ENCODE results near the gene PTCHD1. TPM values are rescaled to one million over a fixed set of nuclear protein-coding genes. Genes with fewer than 3 reads are reported as not detected.
A peak's percentile ranks its signal among the peaks of the same experiment; 100 is the strongest.

Gene PTCHD1
- total RNA-seq, 1 experiment from 2014 or later = 4.2 TPM

- TF ChIP-seq CBFB (CRISPR knock-in tag; IDR thresholded peaks at IDR 0.05; ENCODE audit: low read depth) (no peak), NFATC4 (CRISPR knock-in tag; IDR thresholded peaks at IDR 0.05) (no peak), ZNF121 (CRISPR knock-in tag; IDR thresholded peaks at IDR 0.05) (no peak), ZNF512 (CRISPR knock-in tag; IDR thresholded peaks at IDR 0.05; ENCODE audit: borderline replicate concordance) (no peak), ZNF232 (CRISPR knock-in tag; IDR thresholded peaks at IDR 0.05) (no peak), CREB1 (CRISPR knock-in tag; IDR thresholded peaks at IDR 0.05) (no peak), MXD4 (CRISPR knock-in tag; IDR thresholded peaks at IDR 0.05; ENCODE audit: borderline replicate concordance) (no peak), CREM (CRISPR knock-in tag; IDR thresholded peaks at IDR 0.05) (no peak), ATF2 (CRISPR knock-in tag; IDR thresholded peaks at IDR 0.05; ENCODE audit: borderline replicate concordance, low read depth) (no peak), AR (CRISPR knock-in tag; IDR thresholded peaks at IDR 0.05) (no peak), ATF6 (CRISPR knock-in tag; IDR thresholded peaks at IDR 0.05) (no peak), IRF1 (CRISPR knock-in tag; IDR thresholded peaks at IDR 0.05) (no peak), TEAD4 (CRISPR knock-in tag; IDR thresholded peaks at IDR 0.05) (no peak)
- CTCF ChIA-PET = no interaction called here
- no peak overlapping the region for H3K4me3 Mint-ChIP-seq
- H3K36me3 Mint-ChIP-seq = no peaks in the 10 kb centered on the region
- ATAC-seq (no peak), DNase-seq (ENCODE audit: low spot score) (no peak)
- no peaks in the 10 kb centered on the region for H3K9me3 Mint-ChIP-seq
- no peaks in the 10 kb centered on the region for H3K27me3 Mint-ChIP-seq (ENCODE audit: low read depth)
- no peaks in the 10 kb centered on the region for H3K4me1 Mint-ChIP-seq
- no peak overlapping the region for H3K27ac Mint-ChIP-seq
- POLR2A ChIA-PET = no interaction called here
These were observed 22.5 kb upstream of the PTCHD1 start for GRCh38 chrX:23312136-23312535.

GRCh38 chrX:23317799-23318724, 16.6 kb upstream of the PTCHD1 start:
- no peaks in the 10 kb centered on the region for H3K36me3 Mint-ChIP-seq
- no peak overlapping the region for H3K4me3 Mint-ChIP-seq
- no peaks in the 10 kb centered on the region for H3K27me3 Mint-ChIP-seq (ENCODE audit: low read depth)
- ChIA-PET POLR2A (interaction anchor here (0.6 to 0.9 kb wide), 2 partner anchors 8 to 30 kb away, joined by 3 to 4 read pairs; no protein-coding TSS in a partner anchor), CTCF (interaction anchor here (0.5 to 1.6 kb wide), 14 partner anchors 10 to 1427 kb away, joined by 3 to 10 read pairs (median 4); no protein-coding TSS in a partner anchor)
- no peaks in the 10 kb centered on the region for H3K9me3 Mint-ChIP-seq
- DNase-seq (ENCODE audit: low spot score) (peak; percentile 57), ATAC-seq (peak; percentile 88)
- TF ChIP-seq ZNF512 (CRISPR knock-in tag; IDR thresholded peaks at IDR 0.05; ENCODE audit: borderline replicate concordance) = no peak
- peak; percentile 91 for TF ChIP-seq CTCF (IDR thresholded peaks at IDR 0.05)
- no peak overlapping the region for H3K27ac Mint-ChIP-seq
- no peaks in the 10 kb centered on the region for H3K4me1 Mint-ChIP-seq
